T-helper 2 cell treated with Interferon-gamma antibody and Interleukin-4, amounts not matched to agents 5 μg/mL and 100 μg/mL, for 36 hours (primary cell): Measurements from ENCODE around the gene TMTC4.

Experiments used
- DNase-seq: peaks from one replicate; pipeline ENCODE4 v3.0.0; 2021; ENCODE audit warnings: low spot score
- H3K27ac Mint-ChIP-seq: one replicate; pipeline ENCODE4 v1.8.0; 2021; ENCODE audit warnings: mild to moderate bottlenecking, mixed read lengths
- H3K27me3 Mint-ChIP-seq: one replicate; pipeline ENCODE4 v1.8.0; 2021; ENCODE audit warnings: low read depth, mixed read lengths
- H3K36me3 Mint-ChIP-seq: one replicate; pipeline ENCODE4 v1.8.0; 2021; ENCODE audit warnings: low read depth, mixed read lengths
- H3K4me1 Mint-ChIP-seq: one replicate; pipeline ENCODE4 v1.8.0; 2021; ENCODE audit warnings: low read depth, mixed read lengths
- H3K4me3 Mint-ChIP-seq: one replicate; pipeline ENCODE4 v1.8.0; 2022; ENCODE audit warnings: mild to moderate bottlenecking, moderate library complexity, mixed read lengths
- H3K9me3 Mint-ChIP-seq: one replicate; pipeline ENCODE4 v1.8.0; 2021; ENCODE audit warnings: mixed read lengths

Gene TMTC4

GRCh38 chr13:100674872-100675660 is 471 bp upstream of the TMTC4 start:
- H3K27ac Mint-ChIP-seq: peak overlapping the region; percentile 71
- H3K36me3 Mint-ChIP-seq: no peaks in the 10 kb centered on the region
- no peaks in the 10 kb centered on the region for H3K9me3 Mint-ChIP-seq
- peaks cover 21% of the 10 kb centered on the region for H3K27me3 Mint-ChIP-seq
- H3K4me1 Mint-ChIP-seq: peaks cover 31% of the 10 kb centered on the region
- DNase-seq: peak; percentile 99
- peak overlapping the region; percentile 86 for H3K4me3 Mint-ChIP-seq

DNA sequence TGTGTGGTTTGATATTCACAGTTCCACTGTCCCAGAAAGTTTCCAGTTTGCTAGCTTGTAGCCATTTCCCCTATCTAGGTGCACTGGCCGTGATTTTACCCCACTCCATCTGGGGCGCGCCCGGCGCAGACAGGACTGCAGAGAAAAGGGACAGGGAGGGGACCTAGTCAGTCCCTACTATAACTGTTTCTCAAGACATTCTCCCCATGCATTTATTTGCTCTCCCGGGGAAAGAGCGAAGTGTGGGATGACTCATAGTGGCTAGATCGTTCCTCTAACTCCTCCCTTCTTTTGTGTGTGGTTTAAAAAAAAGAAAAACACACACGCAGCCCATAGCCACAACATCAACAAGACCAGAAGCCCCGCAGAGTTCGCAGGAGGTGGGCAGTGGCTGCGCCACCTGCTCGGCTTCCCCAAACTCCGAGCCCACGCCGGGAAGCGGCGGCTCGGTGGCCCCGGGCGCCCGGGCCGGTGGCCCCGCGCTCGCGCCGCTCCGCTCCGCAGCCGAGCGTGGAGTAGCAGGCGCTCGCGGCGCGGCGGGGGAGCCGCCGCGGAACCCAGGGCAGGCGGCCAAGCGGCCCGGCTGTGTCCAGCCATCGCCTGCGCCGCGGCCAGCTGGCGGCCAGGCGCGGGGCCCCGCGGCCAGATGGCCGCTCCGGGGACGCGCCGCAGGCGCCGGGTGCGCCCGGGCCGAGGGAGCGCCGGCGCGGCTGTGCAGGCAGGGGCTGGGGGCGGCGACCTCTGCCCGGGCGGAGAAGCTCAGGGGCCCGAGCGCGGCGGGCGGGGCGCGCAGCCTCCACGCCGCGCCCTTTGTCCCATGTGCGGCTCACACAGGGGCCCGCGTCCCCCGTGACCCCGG is 653 bp downstream of the TMTC4 start:
- Mint-ChIP-seq H3K9me3 (no peaks in the 10 kb centered on the region), H3K4me3 (peak overlapping the region; percentile 89), H3K27ac (peak overlapping the region; percentile 94), H3K4me1 (peaks cover 31% of the 10 kb centered on the region), H3K27me3 (peaks cover 16% of the 10 kb centered on the region), H3K36me3 (peaks cover 5% of the 10 kb centered on the region)
- peak; percentile 58 for DNase-seq

DNA sequence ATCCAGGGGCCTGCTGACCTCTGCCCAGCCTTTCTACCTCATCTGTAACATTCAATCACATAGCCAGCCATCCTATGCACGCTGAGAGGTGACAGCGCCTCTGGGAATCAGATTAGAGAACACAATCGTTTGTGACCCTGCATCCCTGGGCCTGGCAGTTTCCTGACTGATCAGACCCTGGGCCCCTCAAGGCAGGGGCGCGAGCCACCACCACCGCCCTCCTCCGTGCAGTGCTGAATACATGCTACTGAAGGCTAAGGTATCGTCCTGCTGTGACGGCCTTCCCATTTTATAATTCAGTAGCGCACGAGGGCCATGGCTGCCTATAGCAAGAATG is 1.3 kb downstream of the TMTC4 start:
- Mint-ChIP-seq H3K27ac (peak overlapping the region; percentile 94), H3K4me3 (peak overlapping the region; percentile 89), H3K4me1 (peaks cover 31% of the 10 kb centered on the region), H3K27me3 (peaks cover 14% of the 10 kb centered on the region), H3K36me3 (peaks cover 8% of the 10 kb centered on the region), H3K9me3 (no peaks in the 10 kb centered on the region)
- DNase-seq: no peak

DNA sequence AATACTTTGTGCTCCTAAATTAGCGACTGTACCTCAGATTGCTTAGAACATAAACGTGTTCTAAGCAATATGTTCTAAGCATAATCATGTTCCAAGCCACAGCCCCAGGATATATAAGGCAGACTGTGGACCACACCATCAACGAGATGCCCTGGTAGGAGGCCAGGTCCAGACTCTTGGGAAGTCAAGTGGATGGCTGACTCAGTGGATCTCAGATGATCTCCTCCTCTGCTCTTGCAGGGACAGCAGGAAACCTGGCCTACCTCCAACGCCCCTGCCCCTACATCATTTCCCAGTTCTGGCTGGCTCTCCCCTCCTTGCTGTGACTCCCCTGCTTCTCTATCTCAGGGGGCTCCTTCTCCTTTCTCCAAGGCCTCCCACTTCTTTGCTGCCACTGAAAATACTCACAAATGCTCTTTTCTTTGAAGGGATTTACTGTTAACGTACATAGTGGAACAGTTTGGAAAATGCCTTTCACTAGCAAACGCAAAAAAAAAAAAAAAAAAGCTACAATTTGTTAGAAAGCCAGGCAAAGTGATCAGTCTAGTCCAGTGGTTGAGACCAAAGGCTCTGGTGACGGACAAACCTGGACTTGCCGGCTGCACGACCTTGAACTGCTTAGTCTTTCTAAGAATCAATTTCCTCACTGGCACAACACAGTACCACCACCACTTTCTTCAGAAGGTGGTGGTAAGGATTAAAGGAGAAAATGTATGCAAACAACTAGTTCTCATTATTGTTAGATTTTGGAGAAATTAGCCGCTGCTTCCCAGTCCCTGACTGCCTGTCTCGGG is 3.0 kb downstream of the TMTC4 start:
- peaks cover 31% of the 10 kb centered on the region for H3K4me1 Mint-ChIP-seq
- no peaks in the 10 kb centered on the region for H3K9me3 Mint-ChIP-seq
- no peak overlapping the region for H3K27ac Mint-ChIP-seq
- DNase-seq: no peak
- peaks cover 22% of the 10 kb centered on the region for H3K36me3 Mint-ChIP-seq
- H3K4me3 Mint-ChIP-seq: no peak overlapping the region
- H3K27me3 Mint-ChIP-seq: peaks cover 11% of the 10 kb centered on the region

- Mint-ChIP-seq H3K9me3 (no peaks in the 10 kb centered on the region), H3K36me3 (peaks cover 45% of the 10 kb centered on the region), H3K27me3 (no peaks in the 10 kb centered on the region), H3K4me1 (peaks cover 17% of the 10 kb centered on the region), H3K27ac (no peak overlapping the region), H3K4me3 (no peak overlapping the region)
- DNase-seq: no peak
Observed at GRCh38 chr13:100668408-100668807, 6.2 kb downstream of the TMTC4 start.

DNA sequence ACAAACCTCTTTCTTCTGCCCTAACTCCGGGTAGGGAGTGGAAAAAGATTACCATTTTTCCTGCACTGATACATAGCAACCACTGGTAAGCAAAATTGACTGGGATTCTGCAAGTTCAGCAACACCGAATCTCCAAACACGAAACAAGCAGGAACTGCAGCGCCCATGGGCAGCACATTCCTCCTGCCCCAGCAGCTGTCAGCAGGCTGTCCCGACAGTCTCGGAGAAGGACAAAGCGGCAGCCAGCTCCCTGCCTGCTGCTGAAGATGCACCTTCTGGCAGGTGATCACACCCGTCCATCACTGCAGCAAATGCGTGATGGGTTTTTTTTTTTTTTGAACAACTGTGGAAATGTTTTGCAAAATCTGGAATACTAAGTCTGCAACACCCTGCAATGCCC is 6.7 kb downstream of the TMTC4 start:
- no peaks in the 10 kb centered on the region for H3K27me3 Mint-ChIP-seq
- no peak overlapping the region for H3K27ac Mint-ChIP-seq
- no peak overlapping the region for H3K4me3 Mint-ChIP-seq
- peaks cover 12% of the 10 kb centered on the region for H3K4me1 Mint-ChIP-seq
- H3K36me3 Mint-ChIP-seq: peaks cover 51% of the 10 kb centered on the region
- H3K9me3 Mint-ChIP-seq: no peaks in the 10 kb centered on the region
- DNase-seq: no peak

GRCh38 chr13:100666124-100666523 is 8.5 kb downstream of the TMTC4 start:
- Mint-ChIP-seq H3K4me1 (no peaks in the 10 kb centered on the region), H3K4me3 (no peak overlapping the region), H3K27ac (no peak overlapping the region), H3K27me3 (no peaks in the 10 kb centered on the region), H3K36me3 (peaks cover 60% of the 10 kb centered on the region), H3K9me3 (no peaks in the 10 kb centered on the region)
- DNase-seq: no peak

- DNase-seq: no peak
- H3K27me3 Mint-ChIP-seq: no peaks in the 10 kb centered on the region
- no peaks in the 10 kb centered on the region for H3K4me1 Mint-ChIP-seq
- H3K4me3 Mint-ChIP-seq: no peak overlapping the region
- H3K36me3 Mint-ChIP-seq: peaks cover 65% of the 10 kb centered on the region
- no peak overlapping the region for H3K27ac Mint-ChIP-seq
- H3K9me3 Mint-ChIP-seq: no peaks in the 10 kb centered on the region
Observed at GRCh38 chr13:100665403-100665802, 9.2 kb downstream of the TMTC4 start.

DNA sequence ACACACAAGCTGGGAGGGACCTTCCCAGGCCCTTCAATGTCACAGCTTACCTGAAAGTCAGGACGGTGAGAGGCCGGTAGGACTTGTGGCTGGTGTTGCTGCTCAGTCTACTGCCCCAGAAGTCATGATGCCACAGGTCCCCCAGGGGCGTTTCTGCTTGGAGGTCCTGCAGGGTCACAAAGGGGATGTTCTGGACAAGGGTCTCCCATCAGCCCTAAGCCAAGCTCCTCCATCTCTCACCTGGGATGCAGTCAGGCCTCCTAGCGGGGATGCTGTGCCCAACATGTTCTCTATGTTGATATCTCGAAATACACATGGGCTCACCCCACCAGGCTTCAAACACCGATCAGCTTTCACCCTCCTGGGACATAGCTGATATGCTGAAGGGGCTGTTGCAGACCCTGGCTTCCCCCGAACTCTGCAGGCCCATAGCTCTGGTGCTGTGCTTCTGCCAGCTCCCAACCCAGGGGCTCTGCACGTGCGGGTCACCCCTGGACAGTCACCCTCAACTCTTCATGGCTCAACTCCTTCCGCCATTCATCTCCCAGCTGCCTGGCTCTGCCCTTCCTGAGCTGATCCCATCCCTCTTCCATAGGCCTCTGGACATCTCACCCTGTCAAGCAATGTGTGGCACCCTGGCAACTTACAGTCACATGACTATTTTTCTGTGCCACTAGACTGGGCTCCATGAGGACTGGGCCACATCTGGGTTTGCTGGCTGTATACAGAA is 10.3 kb downstream of the TMTC4 start:
- Mint-ChIP-seq H3K27ac (no peak overlapping the region), H3K9me3 (no peaks in the 10 kb centered on the region), H3K27me3 (no peaks in the 10 kb centered on the region), H3K4me1 (peaks cover 5% of the 10 kb centered on the region), H3K4me3 (no peak overlapping the region), H3K36me3 (peaks cover 67% of the 10 kb centered on the region)
- DNase-seq: no peak

DNA sequence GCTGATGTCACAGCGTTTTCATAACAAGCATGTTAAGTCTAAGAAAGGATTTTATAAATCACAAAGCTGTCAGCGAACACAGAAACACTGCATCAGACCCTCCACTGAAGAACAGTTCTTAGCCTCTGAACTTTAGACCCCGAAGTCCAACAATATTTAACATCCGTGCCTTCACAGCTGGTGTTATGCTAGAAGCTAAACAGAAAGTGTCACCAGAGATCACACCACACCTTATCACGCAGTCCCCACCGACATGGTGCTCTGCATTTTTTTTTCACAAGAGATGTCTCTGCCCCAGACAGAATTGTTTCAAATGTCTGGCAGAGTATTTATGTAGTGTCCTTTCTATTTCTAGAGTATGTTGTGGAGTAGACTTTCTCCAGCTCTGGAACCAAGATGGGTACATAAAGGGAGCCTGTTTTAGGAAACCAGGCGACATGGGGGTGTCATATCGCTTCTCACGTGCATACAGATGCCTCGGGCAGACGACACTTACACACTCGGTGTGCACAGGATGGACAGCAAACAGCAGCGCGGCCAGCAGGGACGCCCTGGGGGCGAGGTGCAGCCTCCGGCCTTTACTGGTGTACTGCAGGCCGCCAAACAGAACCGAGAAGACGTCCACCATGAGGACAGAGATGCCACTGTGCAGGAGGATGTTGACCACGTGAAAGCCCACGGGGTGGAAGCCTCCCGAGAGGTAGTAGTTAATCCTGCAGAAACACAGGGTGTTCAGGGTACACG is 12.0 kb downstream of the TMTC4 start:
- Mint-ChIP-seq H3K4me1 (peaks cover 13% of the 10 kb centered on the region), H3K27ac (no peak overlapping the region), H3K27me3 (no peaks in the 10 kb centered on the region), H3K4me3 (no peak overlapping the region), H3K9me3 (no peaks in the 10 kb centered on the region), H3K36me3 (peaks cover 65% of the 10 kb centered on the region)
- DNase-seq: no peak

- Mint-ChIP-seq H3K36me3 (peaks cover 62% of the 10 kb centered on the region), H3K4me1 (peaks cover 20% of the 10 kb centered on the region)
Observed at GRCh38 chr13:100660761-100661160, 13.8 kb downstream of the TMTC4 start.

DNA sequence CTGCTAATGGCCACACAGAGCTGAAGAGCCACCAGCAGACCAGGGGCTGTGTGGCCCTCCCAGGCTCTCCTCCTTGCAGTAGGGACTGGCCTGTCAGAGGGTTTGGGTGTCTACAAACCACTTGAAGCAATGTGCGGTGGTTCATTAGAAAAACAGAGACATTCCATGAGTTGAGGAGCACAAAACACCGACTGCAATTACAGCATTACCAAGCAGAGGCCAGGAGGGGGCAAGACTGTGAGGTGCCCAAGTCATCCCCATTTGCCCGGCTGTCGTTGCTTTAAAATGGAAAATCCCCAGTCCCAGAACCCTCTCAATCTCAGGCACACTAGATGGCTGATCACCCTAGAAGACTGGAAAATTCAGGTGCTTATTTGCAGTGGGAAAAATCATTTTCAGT is 15.0 kb downstream of the TMTC4 start:
- H3K36me3 Mint-ChIP-seq: peaks cover 59% of the 10 kb centered on the region
- no peak overlapping the region for H3K27ac Mint-ChIP-seq
- H3K9me3 Mint-ChIP-seq: no peaks in the 10 kb centered on the region
- no peak for DNase-seq
- no peaks in the 10 kb centered on the region for H3K27me3 Mint-ChIP-seq
- H3K4me3 Mint-ChIP-seq: peak overlapping the region; percentile 68
- peaks cover 20% of the 10 kb centered on the region for H3K4me1 Mint-ChIP-seq

More at GRCh38 chr13:100660761-100661160, 13.8 kb downstream of the TMTC4 start:
- no peaks in the 10 kb centered on the region for H3K27me3 Mint-ChIP-seq
- H3K27ac Mint-ChIP-seq: no peak overlapping the region
- no peak for DNase-seq
- no peaks in the 10 kb centered on the region for H3K9me3 Mint-ChIP-seq
- no peak overlapping the region for H3K4me3 Mint-ChIP-seq

DNA sequence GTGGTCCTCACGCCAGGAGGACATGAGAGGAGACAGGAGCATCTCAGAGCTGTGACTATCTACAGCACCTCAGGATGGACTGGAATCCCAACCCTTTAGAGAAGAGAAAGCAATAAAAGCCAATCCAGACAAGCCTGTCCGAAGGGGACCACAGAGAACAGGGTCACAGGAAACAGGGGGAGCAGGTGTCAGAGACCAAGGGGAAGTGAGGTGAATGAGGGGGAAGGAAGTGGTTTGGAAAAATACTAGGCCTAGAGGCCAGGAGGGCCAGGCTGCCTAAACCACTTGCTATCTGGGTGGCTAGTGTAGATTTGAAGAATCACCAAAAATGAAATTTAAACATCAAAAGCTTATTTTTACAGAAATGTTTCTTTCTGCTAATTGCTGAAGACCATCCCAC is 16.2 kb downstream of the TMTC4 start:
- Mint-ChIP-seq H3K36me3 (peaks cover 57% of the 10 kb centered on the region), H3K4me3 (peak overlapping the region; percentile 68), H3K4me1 (peaks cover 20% of the 10 kb centered on the region), H3K27ac (peak overlapping the region; percentile 80), H3K27me3 (no peaks in the 10 kb centered on the region), H3K9me3 (no peaks in the 10 kb centered on the region)
- DNase-seq: no peak
